ENCODE measurements around the gene UBE2G1. TPM values are rescaled to one million over a fixed set of nuclear protein-coding genes. Genes with fewer than 3 reads are reported as not detected.

Gene UBE2G1
- total and polyA plus RNA-seq, 2 of the 8 experiments (the other 6 are each of a cell fraction or from before 2014, with no cell fraction given), result 73.9 to 170 TPM

GRCh38 chr17:4297351-4297750 is 69.1 kb downstream of the UBE2G1 start:
- Histone ChIP-seq H4K20me1 (replicated peaks in 1 of 2; ENCODE audit: control insufficient read depth in 1 of 2, insufficient read depth in 2 of 2, low read length in 2 of 2) (peaks cover 0 to 3% of the 10 kb centered on the region in 2 experiments), H4K8ac (ENCODE audit: extremely low read depth, insufficient read depth, low read length) (no peak overlapping the region), H3K9ac (replicated peaks in 1 of 4; ENCODE audit: extremely low read depth in 1 of 4, low read depth in 3 of 4, low read length in 3 of 4) (no peak overlapping the region), H2AK5ac (ENCODE audit: low read depth, low read length) (no peak overlapping the region), H3K36me3 (ENCODE audit: control insufficient read depth in 2 of 4, insufficient read depth in 4 of 4, low read length in 3 of 4) (peaks cover 6 to 43% (median 8%) of the 10 kb centered on the region in 4 experiments; a peak in 6 of 8 replicates), H3K4me3 (ENCODE audit: extremely low read depth in 1 of 4, insufficient read depth in 2 of 4, low read depth in 3 of 4, low read length in 4 of 4) (no peak overlapping the region), H3K23me2 (ENCODE audit: low read depth, low read length) (no peaks in the 10 kb centered on the region), H2BK120ac (replicated peaks; ENCODE audit: low read depth, low read length) (no peak overlapping the region), H3K79me2 (ENCODE audit: control insufficient read depth in 1 of 2, insufficient read depth in 2 of 2, low read length in 2 of 2) (peaks cover 2 to 90% of the 10 kb centered on the region in 2 experiments; a peak in 2 of 4 replicates), H2BK15ac (ENCODE audit: low read length) (no peak overlapping the region), H3K23ac (ENCODE audit: insufficient read length) (no peak overlapping the region), H3K4me1 (replicated peaks in 1 of 4; ENCODE audit: control insufficient read depth in 3 of 4, insufficient read depth in 4 of 4, low read length in 3 of 4) (no peaks in the 10 kb centered on the region), H2BK20ac (ENCODE audit: low read length) (no peak overlapping the region), H3K79me1 (ENCODE audit: low read depth, low read length) (peaks cover 6% of the 10 kb centered on the region), H2BK12ac (ENCODE audit: low read depth, low read length) (no peak overlapping the region), H3K4me2 (ENCODE audit: insufficient read depth in 1 of 2, low read depth in 2 of 2, low read length in 2 of 2) (no peak overlapping the region), H3K9me3 (ENCODE audit: insufficient read depth in 2 of 2, low read depth in 1 of 2, low read length in 1 of 2) (no peaks in the 10 kb centered on the region), H2AFZ (ENCODE audit: low read length) (no peak overlapping the region), H3K18ac (ENCODE audit: extremely low read depth, low read length) (no peak overlapping the region), H4K5ac (ENCODE audit: insufficient read length, low read depth, low read length) (no peak overlapping the region), H4K91ac (replicated peaks; ENCODE audit: insufficient read length, low read length) (no peak overlapping the region), H3K14ac (ENCODE audit: insufficient read length) (no peak overlapping the region), H3K27ac (ENCODE audit: low read depth, low read length) (no peak overlapping the region), H3K4ac (replicated peaks; ENCODE audit: insufficient read length, low read depth, low read length) (no peak overlapping the region), H3K27me3 (replicated peaks in 1 of 4; ENCODE audit: control insufficient read depth in 3 of 4, extremely low read depth in 1 of 4, insufficient read depth in 3 of 4, low read length in 3 of 4) (no peaks in the 10 kb centered on the region), H2BK5ac (ENCODE audit: low read depth, low read length) (no peak overlapping the region), H3K56ac (replicated peaks; ENCODE audit: insufficient read length, low read depth, low read length) (no peak overlapping the region)
- FAIRE-seq (no peak), DNase-seq (ENCODE audit: low read depth in 1 of 2, low spot score in 2 of 2) (no peak)
- TF ChIP-seq NANOG (IDR thresholded peaks at IDR 0.05; ENCODE audit: insufficient read depth, low read depth, low read length, poor library complexity, severe bottlenecking) (no peak), SIX5 (IDR thresholded peaks at IDR 0.05; ENCODE audit: low read depth, low read length) (no peak), HDAC6 (IDR thresholded peaks at IDR 0.05; ENCODE audit: low read depth, low read length) (no peak), FOSL1 (IDR thresholded peaks at IDR 0.05; ENCODE audit: insufficient read depth, low read depth, low read length) (no peak)
- CTCF ChIA-PET (ENCODE audit: partially characterized antibody), result interaction anchor here (1.6 to 1.8 kb wide), 2 partner anchors 32 to 81 kb away, joined by 4 to 10 read pairs; no protein-coding TSS in a partner anchor
- POLR2A ChIA-PET (ENCODE audit: partially characterized antibody), result interaction anchor here (0.6 to 1.5 kb wide), 2 partner anchors 9 to 19 kb away, joined by 3 read pairs; no protein-coding TSS in a partner anchor
- WGBS, 2 experiments (ENCODE audit: extremely low coverage in 1 of 2, insufficient coverage in 1 of 2, insufficient read length in 1 of 2, insufficient replicate concordance in 2 of 2, low coverage in 1 of 2, low lambda C conversion rate in 2 of 2, missing lambda C conversion rate in 1 of 2), result 93% methylated on average over 3 of the region's 3 CpGs; no CpG with 5 or more reads in 1 of the 2 experiments

Measured in H1 (cell line).